ENCODE data around the gene PRKN.

- TF ChIP-seq, protein P1, sequence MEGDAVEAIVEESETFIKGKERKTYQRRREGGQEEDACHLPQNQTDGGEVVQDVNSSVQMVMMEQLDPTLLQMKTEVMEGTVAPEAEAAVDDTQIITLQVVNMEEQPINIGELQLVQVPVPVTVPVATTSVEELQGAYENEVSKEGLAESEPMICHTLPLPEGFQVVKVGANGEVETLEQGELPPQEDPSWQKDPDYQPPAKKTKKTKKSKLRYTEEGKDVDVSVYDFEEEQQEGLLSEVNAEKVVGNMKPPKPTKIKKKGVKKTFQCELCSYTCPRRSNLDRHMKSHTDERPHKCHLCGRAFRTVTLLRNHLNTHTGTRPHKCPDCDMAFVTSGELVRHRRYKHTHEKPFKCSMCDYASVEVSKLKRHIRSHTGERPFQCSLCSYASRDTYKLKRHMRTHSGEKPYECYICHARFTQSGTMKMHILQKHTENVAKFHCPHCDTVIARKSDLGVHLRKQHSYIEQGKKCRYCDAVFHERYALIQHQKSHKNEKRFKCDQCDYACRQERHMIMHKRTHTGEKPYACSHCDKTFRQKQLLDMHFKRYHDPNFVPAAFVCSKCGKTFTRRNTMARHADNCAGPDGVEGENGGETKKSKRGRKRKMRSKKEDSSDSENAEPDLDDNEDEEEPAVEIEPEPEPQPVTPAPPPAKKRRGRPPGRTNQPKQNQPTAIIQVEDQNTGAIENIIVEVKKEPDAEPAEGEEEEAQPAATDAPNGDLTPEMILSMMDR (IDR thresholded peaks at IDR 0.05) = no peak
- TF ChIP-seq POLR2A (IDR thresholded peaks at IDR 0.05) = no peak
- TF ChIP-seq EP300 (IDR thresholded peaks at IDR 0.05; ENCODE audit: low read depth) = no peak
These were observed 1096.9 kb downstream of the PRKN start for GRCh38 chr6:161630674-161631073.
